K562 (cell line): ENCODE data around the gene LYPD3. TPM values are rescaled to one million over a fixed set of nuclear protein-coding genes. Genes with fewer than 3 reads are reported as not detected.
A peak's percentile ranks its signal among the peaks of the same experiment; 100 is the strongest.

Source experiments
- ATAC-seq: fragments of 200-7000 bp; cut with Tn5 transposase; 3 replicates; pipeline ENCODE4 v1.9.1; 2020; ENCODE audit warnings: moderate library complexity
- BruUV-seq: library from RNA; stranded (reverse); fragments of 400-500 nt; replicated peaks from 2 replicates; lab custom pipeline; 2021; lab: Mats Ljungman, UMichigan
- CTCF ChIA-PET: fragments of 300-600 bp; formaldehyde crosslinking; extraction: SDS; loops from one replicate; lab custom pipeline; 2021; ENCODE audit warnings: low intra/inter-chr PET ratio; lab: Yijun Ruan, JAX
- POLR2A ChIA-PET: fragments of 300-600, 350-650 bp; sonication (Branson Sonifier 250); formaldehyde crosslinking; extraction: SDS; loops from one replicate; lab custom pipeline; 2021; ENCODE audit warnings: antibody characterized with exemption, inconsistent platforms; lab: Yijun Ruan, JAX
- DNase-seq, 4 experiments: peaks; one replicate each; pipeline versions ENCODE4 v3.0.0 to v3.0.0-alpha.2; 2011 to 2018; ENCODE audit warnings: low spot score in 3 of 4, mixed read lengths in 3 of 4; ENCODE audit errors: extremely low read depth in 1 of 4
- FAIRE-seq: peaks from 2 replicates; lab custom pipeline; 2011; peaks lifted over from hg19 to GRCh38; lab: Jason Lieb, UNC
- H2AFZ ChIP-seq: 2 replicates; pipeline ENCODE4 v1.6.0; 2011; ENCODE audit warnings: low read depth, low read length, control low read depth, inconsistent platforms
- H3K27ac ChIP-seq: fragments of 200-600 bp; 3 replicates; pipeline ENCODE4 v1.8.0; 2011; ENCODE audit warnings: low read depth, mild to moderate bottlenecking, control low read depth, inconsistent platforms, low read length, moderate library complexity, mixed read lengths; ENCODE audit errors: extremely low read depth
- H3K27me3 ChIP-seq, 2 experiments: fragments of 300-600 bp in 1 of 2; 2 replicates in 1 of 2; 3 replicates in 1 of 2; pipeline versions ENCODE4 v1.6.0 to v1.8.0; 2011; ENCODE audit warnings: inconsistent platforms in 2 of 2, low read length in 2 of 2, mild to moderate bottlenecking in 1 of 2, mixed read lengths in 1 of 2, moderate library complexity in 1 of 2; ENCODE audit not compliant: control insufficient read depth in 2 of 2, insufficient read depth in 2 of 2
- H3K36me3 ChIP-seq: fragments of 300-600 bp; 3 replicates; pipeline ENCODE4 v1.8.0; 2011; ENCODE audit warnings: mild to moderate bottlenecking, low read length, inconsistent platforms; ENCODE audit not compliant: control insufficient read depth, insufficient read depth
- H3K4me1 ChIP-seq, 2 experiments: fragments of 200-600 bp in 1 of 2; replicated peaks in 1 of 2; 2 replicates in 1 of 2; 3 replicates in 1 of 2; pipeline versions ENCODE4 v1.5.1 to v1.8.0; 2011; ENCODE audit warnings: inconsistent platforms in 2 of 2, low read length in 2 of 2, mild to moderate bottlenecking in 1 of 2, mixed read lengths in 1 of 2, moderate library complexity in 1 of 2; ENCODE audit not compliant: control insufficient read depth in 2 of 2, insufficient read depth in 2 of 2
- H3K4me2 ChIP-seq: 2 replicates; pipeline ENCODE4 v1.6.1; 2011; ENCODE audit warnings: low read length, control low read depth, inconsistent platforms, mixed read lengths; ENCODE audit not compliant: insufficient read depth
- H3K4me3 ChIP-seq: fragments of 200-600 bp; sonication (generic), shearing (Covaris generic); 2 replicates; pipeline ENCODE4 v1.5.1; 2016; ENCODE audit warnings: control low read depth, inconsistent platforms
- H3K79me2 ChIP-seq: fragments of 200-600 bp; 3 replicates; pipeline ENCODE4 v1.8.0; 2011; ENCODE audit warnings: low read length, inconsistent platforms; ENCODE audit not compliant: control insufficient read depth, insufficient read depth
- H3K9ac ChIP-seq, 2 experiments: 2 replicates each; pipeline versions ENCODE4 v1.6.0 to v1.6.1; 2011; ENCODE audit warnings: low read depth in 2 of 2, low read length in 2 of 2, control low read depth in 1 of 2, inconsistent platforms in 1 of 2, mild to moderate bottlenecking in 1 of 2, mixed read lengths in 1 of 2; ENCODE audit not compliant: insufficient read depth in 1 of 2
- H3K9me1 ChIP-seq: one replicate; pipeline ENCODE4 v1.6.0; 2011; ENCODE audit warnings: inconsistent platforms, mild to moderate bottlenecking, low read length, moderate library complexity; ENCODE audit not compliant: control insufficient read depth, insufficient read depth
- H3K9me3 ChIP-seq: replicated peaks from 2 replicates; pipeline ENCODE4 v1.5.1; 2011; ENCODE audit warnings: low read depth, low read length, inconsistent platforms; ENCODE audit not compliant: control insufficient read depth, insufficient read depth
- H4K20me1 ChIP-seq: replicated peaks from 2 replicates; pipeline ENCODE4 v1.6.1; 2011; ENCODE audit warnings: low read length, inconsistent platforms, mixed read lengths; ENCODE audit not compliant: control insufficient read depth, insufficient read depth
- CBFA2T2 ChIP-seq: fragments of 450-650 bp; conservative IDR thresholded peaks from 2 replicates; pipeline ENCODE4 v1.6.1; 2017; ENCODE audit warnings: mild to moderate bottlenecking
- CBFA2T3 ChIP-seq: fragments of 450-650 bp; IDR thresholded peaks from 2 replicates; pipeline ENCODE4 v1.6.1; 2017
- KLF16 ChIP-seq: IDR thresholded peaks from 2 replicates; pipeline ENCODE4 v1.6.1; 2016; ENCODE audit warnings: antibody characterized with exemption
- WGBS: fragments of 100-300 bp; shearing (Covaris generic); methylation state at CpG from one replicate; pipeline ENCODE4 v1.1.6; 2016; ENCODE audit warnings: low coverage, mixed read lengths; ENCODE audit not compliant: insufficient coverage; ENCODE audit errors: missing lambda C conversion rate; 5-methylcytosine and 5-hydroxymethylcytosine counted together
- in situ Hi-C: fragments of 300-500 bp; cut with MboI; formaldehyde crosslinking; loops from 4 replicates; pipeline ENCODE4 v1.15.0; 2018; ENCODE audit warnings: inconsistent platforms, mixed read lengths
- intact Hi-C: fragments of 100-400 bp; cut with micrococcal nuclease; formaldehyde crosslinking; loops from 2 replicates; pipeline ENCODE4 v1.14.2; 2022
- polyA plus RNA-seq, 8 experiments: library from polyadenylated mRNA; depleted of rRNA in 4 of 8; stranded (reverse) in 5 of 8; unstranded in 3 of 8; fragments of >200 nt; fragmentation: Nextera tagmentation in 2 of 8; fragmentation: Illumina TruSeq in 1 of 8; extraction: Ambion mirVana in 2 of 8; extraction: Trizol in 1 of 8; gene quantifications; 2 replicates each; pipeline versions ENCODE4 v1.2.1 to v1.2.3, GENCODE V29; 2011 to 2014; ENCODE audit warnings: inconsistent platforms in 1 of 8, missing spikeins in 1 of 8
- total RNA-seq, 7 experiments: library from RNA; depleted of rRNA in 6 of 7; stranded (reverse); fragments of >200 nt in 6 of 7; fragmentation: Illumina TruSeq in 2 of 7; extraction: Trizol in 2 of 7; gene quantifications; 2 replicates each; pipeline versions ENCODE4 v1.2.1 to v1.2.3, GENCODE V29; 2011 to 2021; ENCODE audit warnings: low replicate concordance in 1 of 7
- TF ChIP-seq, protein P1 (sequence below): sonication (generic); formaldehyde crosslinking; IDR thresholded peaks from 2 replicates; pipeline ENCODE4 v1.8.1; 2023; ENCODE audit warnings: missing genetic modification reagents, mild to moderate bottlenecking, borderline replicate concordance

Gene LYPD3
- total and polyA plus RNA-seq, 9 of the 15 experiments (the other 6 are each of a cell fraction or from before 2014, with no cell fraction given) = 0.04 to 0.33 (median 0.20) TPM; not detected in 1

DNA sequence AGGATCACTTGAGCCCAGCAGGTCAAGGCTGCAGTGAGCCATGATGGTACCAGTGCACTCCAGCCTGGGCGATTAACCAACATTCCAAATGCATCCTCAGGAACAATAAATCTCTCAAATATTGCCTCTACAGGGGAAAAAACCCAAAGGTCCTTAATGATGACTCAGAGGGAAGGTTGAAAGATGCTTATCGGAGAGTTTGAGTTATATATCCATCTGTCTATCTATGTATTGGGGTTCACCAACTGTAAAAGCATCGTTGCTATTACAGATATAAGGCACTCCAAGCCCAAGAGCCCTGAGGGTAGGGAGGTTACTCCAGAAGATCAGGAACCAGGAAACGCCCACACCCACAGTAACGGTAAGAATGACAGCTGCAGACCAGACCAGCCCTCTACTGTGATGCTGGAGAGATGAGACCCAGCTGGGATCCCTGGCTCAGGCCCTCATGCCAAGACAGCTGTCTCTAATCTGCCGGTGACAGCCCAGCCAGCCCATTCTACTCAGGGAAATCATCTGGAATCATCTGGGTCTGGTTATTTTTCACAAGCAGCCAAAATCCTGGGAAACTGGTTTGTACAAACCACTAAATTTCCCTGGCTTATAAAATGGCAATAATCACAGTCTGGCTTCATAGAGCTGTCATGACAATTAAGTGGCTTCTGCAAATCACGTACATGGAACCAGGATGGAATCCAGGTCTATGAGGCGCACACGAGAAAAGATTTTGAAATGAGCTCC is 26.9 kb downstream of the LYPD3 start:
- 9% methylated on average over 9 of the region's 9 CpGs for WGBS
- H3K36me3 ChIP-seq = no peaks in the 10 kb centered on the region
- intact Hi-C loops (no loop called here), in situ Hi-C loops (no loop called here)
- H3K79me2 ChIP-seq = no peaks in the 10 kb centered on the region
- H3K27me3 ChIP-seq = peaks cover 0 to 4% of the 10 kb centered on the region in 2 experiments; a peak in 1 of 5 replicates
- no peaks in the 10 kb centered on the region for H4K20me1 ChIP-seq
- no peak overlapping the region for H3K4me3 ChIP-seq
- ATAC-seq = no peak
- no peak overlapping the region for H3K4me2 ChIP-seq
- no peaks in the 10 kb centered on the region for H3K9me1 ChIP-seq
- CTCF ChIA-PET = no interaction called here
- no peak overlapping the region for H2AFZ ChIP-seq
- POLR2A ChIA-PET = interaction anchor here (0.9 to 2.1 kb wide), 2 partner anchors 16 to 82 kb away, joined by 3 to 6 read pairs; no protein-coding TSS in a partner anchor
- FAIRE-seq = no peak
- no peak for DNase-seq
- TF ChIP-seq, protein P1, sequence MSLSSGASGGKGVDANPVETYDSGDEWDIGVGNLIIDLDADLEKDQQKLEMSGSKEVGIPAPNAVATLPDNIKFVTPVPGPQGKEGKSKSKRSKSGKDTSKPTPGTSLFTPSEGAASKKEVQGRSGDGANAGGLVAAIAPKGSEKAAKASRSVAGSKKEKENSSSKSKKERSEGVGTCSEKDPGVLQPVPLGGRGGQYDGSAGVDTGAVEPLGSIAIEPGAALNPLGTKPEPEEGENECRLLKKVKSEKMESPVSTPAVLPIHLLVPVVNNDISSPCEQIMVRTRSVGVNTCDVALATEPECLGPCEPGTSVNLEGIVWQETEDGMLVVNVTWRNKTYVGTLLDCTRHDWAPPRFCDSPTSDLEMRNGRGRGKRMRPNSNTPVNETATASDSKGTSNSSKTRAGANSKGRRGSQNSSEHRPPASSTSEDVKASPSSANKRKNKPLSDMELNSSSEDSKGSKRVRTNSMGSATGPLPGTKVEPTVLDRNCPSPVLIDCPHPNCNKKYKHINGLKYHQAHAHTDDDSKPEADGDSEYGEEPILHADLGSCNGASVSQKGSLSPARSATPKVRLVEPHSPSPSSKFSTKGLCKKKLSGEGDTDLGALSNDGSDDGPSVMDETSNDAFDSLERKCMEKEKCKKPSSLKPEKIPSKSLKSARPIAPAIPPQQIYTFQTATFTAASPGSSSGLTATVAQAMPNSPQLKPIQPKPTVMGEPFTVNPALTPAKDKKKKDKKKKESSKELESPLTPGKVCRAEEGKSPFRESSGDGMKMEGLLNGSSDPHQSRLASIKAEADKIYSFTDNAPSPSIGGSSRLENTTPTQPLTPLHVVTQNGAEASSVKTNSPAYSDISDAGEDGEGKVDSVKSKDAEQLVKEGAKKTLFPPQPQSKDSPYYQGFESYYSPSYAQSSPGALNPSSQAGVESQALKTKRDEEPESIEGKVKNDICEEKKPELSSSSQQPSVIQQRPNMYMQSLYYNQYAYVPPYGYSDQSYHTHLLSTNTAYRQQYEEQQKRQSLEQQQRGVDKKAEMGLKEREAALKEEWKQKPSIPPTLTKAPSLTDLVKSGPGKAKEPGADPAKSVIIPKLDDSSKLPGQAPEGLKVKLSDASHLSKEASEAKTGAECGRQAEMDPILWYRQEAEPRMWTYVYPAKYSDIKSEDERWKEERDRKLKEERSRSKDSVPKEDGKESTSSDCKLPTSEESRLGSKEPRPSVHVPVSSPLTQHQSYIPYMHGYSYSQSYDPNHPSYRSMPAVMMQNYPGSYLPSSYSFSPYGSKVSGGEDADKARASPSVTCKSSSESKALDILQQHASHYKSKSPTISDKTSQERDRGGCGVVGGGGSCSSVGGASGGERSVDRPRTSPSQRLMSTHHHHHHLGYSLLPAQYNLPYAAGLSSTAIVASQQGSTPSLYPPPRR (CRISPR knock-in tag) = no peak
- peak; percentile 56 for TF ChIP-seq CBFA2T2
- peak; percentile 59 for TF ChIP-seq CBFA2T3
- 0 out of 2 replicates have a peak, but pooled peaks have one; percentile 10 for TF ChIP-seq KLF16
- H3K9ac ChIP-seq = no peak overlapping the region
- no peaks in the 10 kb centered on the region; a peak in 1 of 5 replicates for H3K4me1 ChIP-seq
- H3K27ac ChIP-seq = no peak overlapping the region
- BruUV-seq = no TSS peak
- H3K9me3 ChIP-seq = no peaks in the 10 kb centered on the region; the same call in 1 of the 2 replicates
